GM12865 (cell line): Measurements from ENCODE around the gene FBXO44.

Experiments
- DNase-seq: peaks from one replicate; pipeline ENCODE4 v3.0.0; 2010; ENCODE audit warnings: low read depth
- H3K4me3 ChIP-seq: 2 replicates; pipeline ENCODE4 v1.5.1; 2011; ENCODE audit warnings: mild to moderate bottlenecking, low read depth, low read length, control low read depth
- TF ChIP-seq, protein P1 (sequence below): IDR thresholded peaks from 2 replicates; pipeline ENCODE4 v1.5.1; 2011; ENCODE audit warnings: low read length, control low read depth, low read depth, inconsistent platforms; ENCODE audit not compliant: insufficient read depth; ENCODE audit errors: missing control alignments

FBXO44 gene

DNA sequence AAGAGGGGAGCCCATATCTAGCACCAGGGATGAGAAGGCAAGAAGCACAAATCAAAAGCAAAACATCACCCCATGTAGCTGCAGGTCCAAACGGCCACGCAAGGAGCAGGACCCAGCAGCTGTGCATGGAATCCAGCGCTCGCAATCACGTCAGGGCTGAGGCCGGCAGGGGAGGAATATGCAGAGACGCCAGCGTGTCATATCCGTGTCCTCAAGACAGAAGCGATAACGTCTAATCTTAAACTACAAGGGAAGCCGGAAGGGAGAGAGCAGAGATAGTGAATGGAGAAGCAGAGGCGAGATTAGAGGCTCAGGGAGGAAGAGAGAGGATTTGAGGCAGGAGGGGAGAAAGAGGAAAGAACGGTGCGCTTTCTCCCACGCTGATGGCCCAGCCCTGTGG is 39.6 kb upstream of the FBXO44 start:
- no peak overlapping the region for H3K4me3 ChIP-seq
- DNase-seq = no peak
- TF ChIP-seq, protein P1, sequence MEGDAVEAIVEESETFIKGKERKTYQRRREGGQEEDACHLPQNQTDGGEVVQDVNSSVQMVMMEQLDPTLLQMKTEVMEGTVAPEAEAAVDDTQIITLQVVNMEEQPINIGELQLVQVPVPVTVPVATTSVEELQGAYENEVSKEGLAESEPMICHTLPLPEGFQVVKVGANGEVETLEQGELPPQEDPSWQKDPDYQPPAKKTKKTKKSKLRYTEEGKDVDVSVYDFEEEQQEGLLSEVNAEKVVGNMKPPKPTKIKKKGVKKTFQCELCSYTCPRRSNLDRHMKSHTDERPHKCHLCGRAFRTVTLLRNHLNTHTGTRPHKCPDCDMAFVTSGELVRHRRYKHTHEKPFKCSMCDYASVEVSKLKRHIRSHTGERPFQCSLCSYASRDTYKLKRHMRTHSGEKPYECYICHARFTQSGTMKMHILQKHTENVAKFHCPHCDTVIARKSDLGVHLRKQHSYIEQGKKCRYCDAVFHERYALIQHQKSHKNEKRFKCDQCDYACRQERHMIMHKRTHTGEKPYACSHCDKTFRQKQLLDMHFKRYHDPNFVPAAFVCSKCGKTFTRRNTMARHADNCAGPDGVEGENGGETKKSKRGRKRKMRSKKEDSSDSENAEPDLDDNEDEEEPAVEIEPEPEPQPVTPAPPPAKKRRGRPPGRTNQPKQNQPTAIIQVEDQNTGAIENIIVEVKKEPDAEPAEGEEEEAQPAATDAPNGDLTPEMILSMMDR = no peak

DNA sequence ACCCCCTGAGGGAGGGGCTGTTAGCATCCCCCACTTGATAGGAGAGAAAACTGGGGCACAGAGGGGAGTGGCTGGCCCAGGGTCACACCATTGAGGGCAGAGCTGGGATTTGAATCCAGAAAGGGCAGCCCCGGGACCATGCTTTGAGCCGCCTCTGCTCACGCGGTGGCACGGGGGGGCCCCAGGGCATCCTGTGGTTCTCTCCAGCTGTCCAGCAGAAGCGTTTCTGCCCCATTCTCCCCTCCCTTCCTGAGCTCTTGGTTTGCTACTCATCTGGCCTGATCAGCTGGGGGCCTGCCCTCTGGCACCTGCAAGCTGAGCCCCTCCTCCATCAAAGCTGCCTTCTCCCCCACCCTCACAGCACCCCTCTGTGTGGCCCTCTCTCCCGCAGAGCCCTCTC is 37.9 kb upstream of the FBXO44 start:
- TF ChIP-seq, protein P1 = no peak
- no peak for DNase-seq
- no peak overlapping the region for H3K4me3 ChIP-seq

DNA sequence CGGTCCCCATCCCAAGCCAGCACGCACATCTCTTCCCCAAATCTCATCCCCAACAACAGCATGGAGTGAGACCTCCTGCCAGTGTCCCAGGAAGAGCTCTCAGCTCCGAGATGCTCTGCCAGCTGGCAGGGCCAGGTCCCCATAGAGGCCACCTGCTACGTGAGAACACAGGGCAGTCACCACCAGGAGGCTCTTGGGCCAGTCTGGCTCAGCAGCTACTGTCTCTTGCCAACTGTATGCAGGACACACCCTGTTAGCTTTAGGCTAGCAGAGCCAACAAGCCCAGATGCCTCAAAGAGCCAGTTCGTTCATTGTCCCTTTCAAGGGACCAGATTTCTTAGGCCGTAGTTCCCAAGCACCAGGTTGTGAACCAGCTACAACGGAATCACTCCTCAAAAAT is 37.4 kb upstream of the FBXO44 start:
- no peak for DNase-seq
- H3K4me3 ChIP-seq = no peak overlapping the region
- TF ChIP-seq, protein P1 = no peak

DNA sequence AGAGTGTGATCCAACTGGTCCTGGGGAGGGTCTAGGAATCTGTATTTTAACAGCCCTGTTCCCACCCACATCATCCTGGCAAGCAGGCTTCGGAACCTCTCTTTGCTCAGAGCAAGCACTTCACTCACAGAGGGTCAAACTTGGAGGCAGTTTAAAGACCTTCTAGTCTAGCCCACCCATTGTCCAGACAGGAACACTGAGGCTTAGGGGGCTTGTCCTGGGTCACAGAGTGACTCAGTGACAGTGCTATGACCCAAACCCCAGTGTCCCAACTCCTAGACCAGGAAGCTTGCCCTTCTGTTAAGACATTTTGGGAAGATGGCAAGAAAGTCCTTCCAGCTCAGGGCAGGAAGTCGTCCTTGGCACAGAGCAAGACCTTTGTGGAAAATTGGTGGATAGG is 36.9 kb upstream of the FBXO44 start:
- TF ChIP-seq, protein P1 = no peak

DNA sequence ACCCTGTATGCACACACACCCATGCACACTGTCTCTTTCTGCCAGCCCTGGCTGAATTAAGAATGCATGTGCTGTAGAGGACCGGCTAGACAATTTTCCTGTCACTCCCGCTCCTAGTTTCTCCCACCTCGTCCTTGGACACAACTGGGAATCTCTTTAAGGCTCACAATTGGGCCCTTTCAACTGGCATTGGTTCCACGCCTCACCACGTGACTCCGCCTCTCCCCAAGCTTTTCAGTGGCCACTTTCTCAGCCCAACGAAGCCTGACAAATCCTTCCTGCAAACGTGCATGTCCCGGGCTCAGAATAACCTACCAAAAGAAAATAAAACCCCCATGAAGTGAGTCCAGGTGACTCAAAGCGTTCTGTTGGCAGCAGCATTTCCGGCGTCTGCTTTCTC is 34.3 kb upstream of the FBXO44 start:
- TF ChIP-seq, protein P1 = no peak
- no peak for DNase-seq
- H3K4me3 ChIP-seq = no peak overlapping the region

More for the DNA sequence above, 36.9 kb upstream of the FBXO44 start:
- H3K4me3 ChIP-seq = no peak overlapping the region
- no peak for DNase-seq

DNA sequence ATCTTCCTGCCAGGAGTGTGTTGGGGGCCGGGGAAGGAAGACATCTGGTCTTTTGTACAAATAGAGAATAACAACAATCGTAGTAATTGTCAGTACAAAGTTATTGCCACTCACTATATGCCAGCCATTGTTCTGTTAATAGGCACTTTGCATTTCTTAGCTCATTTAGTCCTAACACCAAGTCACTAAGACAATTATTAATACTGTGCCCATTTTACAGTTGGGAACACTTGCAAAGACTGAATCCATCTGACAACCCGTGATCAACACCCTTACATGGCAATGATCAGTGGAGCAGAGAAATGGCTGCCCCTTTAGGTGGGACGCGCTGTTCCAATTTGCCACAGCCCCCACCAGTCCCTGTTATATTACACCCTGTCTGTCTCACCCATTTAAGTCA is 33.8 kb upstream of the FBXO44 start:
- DNase-seq = no peak
- TF ChIP-seq, protein P1 = no peak
- H3K4me3 ChIP-seq = no peak overlapping the region

DNA sequence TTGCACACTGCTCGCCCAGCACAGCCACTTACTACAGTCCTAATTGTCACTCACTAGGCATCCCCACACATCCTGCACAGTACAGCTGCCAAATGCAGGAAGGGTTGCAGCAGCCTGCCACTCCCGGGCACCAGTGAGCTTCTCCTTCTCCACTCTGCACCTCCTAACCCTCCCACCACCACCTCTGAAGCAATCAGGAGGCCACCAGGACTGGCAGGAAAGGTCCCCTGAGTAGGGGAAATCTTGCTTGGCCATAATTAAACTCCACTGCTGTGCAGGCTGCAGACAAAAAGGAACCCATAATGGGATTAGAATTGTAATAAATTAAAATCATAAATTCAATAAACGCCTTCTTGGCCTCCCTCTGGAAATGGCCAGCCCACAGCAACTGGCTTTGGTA is 32.3 kb upstream of the FBXO44 start:
- TF ChIP-seq, protein P1 = no peak
- H3K4me3 ChIP-seq = no peak overlapping the region
- no peak for DNase-seq
